ENCODE results near the gene COG5.

COG5 gene

DNA sequence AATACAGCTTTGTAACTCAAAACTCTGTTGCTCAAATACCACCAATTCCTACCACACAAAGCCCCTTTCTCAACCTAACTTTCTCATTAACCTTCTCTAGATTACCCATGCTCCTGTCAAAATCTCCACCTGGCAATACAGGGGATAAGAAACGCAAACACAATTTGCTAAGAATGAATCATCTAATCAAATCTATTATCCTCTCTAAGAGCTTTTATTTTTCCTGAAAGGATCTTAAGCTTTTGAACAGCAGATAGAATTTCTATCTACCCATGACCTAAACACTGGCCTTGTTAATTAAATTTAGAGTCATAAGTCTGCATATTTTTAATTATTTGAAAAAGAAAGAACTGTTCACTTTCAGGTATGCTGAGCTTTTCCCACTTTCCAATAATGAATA is 296.6 kb downstream of the COG5 start:
- TF ChIP-seq, protein P1, sequence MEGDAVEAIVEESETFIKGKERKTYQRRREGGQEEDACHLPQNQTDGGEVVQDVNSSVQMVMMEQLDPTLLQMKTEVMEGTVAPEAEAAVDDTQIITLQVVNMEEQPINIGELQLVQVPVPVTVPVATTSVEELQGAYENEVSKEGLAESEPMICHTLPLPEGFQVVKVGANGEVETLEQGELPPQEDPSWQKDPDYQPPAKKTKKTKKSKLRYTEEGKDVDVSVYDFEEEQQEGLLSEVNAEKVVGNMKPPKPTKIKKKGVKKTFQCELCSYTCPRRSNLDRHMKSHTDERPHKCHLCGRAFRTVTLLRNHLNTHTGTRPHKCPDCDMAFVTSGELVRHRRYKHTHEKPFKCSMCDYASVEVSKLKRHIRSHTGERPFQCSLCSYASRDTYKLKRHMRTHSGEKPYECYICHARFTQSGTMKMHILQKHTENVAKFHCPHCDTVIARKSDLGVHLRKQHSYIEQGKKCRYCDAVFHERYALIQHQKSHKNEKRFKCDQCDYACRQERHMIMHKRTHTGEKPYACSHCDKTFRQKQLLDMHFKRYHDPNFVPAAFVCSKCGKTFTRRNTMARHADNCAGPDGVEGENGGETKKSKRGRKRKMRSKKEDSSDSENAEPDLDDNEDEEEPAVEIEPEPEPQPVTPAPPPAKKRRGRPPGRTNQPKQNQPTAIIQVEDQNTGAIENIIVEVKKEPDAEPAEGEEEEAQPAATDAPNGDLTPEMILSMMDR (IDR thresholded peaks at IDR 0.05; ENCODE audit: low read depth, low read length) = no peak
- H3K36me3 ChIP-seq = no peaks in the 10 kb centered on the region
- no peaks in the 10 kb centered on the region for H3K27me3 ChIP-seq
- no peak overlapping the region for H3K4me3 ChIP-seq (ENCODE audit: low read depth, low read length)
- H3K9me3 ChIP-seq = no peaks in the 10 kb centered on the region
- no peak for DNase-seq
- H3K4me1 ChIP-seq = peaks cover 10% of the 10 kb centered on the region

DNA sequence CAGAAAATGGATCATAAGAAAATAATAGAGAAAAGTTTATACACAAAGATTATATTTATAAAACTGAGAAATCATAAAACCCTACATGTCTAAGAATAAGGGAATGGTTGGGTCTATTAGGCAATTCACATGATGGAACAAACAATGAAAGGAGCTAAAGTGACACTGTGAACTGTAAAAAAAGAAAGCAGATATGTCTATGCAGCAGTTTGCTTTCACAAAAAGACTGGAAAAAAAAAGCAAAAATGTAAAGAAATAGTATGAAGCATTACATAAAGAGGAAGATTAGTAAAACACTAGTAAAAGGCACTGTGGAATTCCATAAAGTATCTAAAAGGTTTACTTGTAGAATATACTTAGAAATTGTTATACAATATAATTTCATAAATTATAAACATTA is 299.0 kb downstream of the COG5 start:
- no peak overlapping the region for H3K4me3 ChIP-seq (ENCODE audit: low read depth, low read length)
- no peak for DNase-seq
- no peaks in the 10 kb centered on the region for H3K9me3 ChIP-seq
- TF ChIP-seq, protein P1 (IDR thresholded peaks at IDR 0.05; ENCODE audit: low read depth, low read length) = no peak
- H3K36me3 ChIP-seq = no peaks in the 10 kb centered on the region
- peaks cover 10% of the 10 kb centered on the region for H3K4me1 ChIP-seq
- H3K27me3 ChIP-seq = no peaks in the 10 kb centered on the region

DNA sequence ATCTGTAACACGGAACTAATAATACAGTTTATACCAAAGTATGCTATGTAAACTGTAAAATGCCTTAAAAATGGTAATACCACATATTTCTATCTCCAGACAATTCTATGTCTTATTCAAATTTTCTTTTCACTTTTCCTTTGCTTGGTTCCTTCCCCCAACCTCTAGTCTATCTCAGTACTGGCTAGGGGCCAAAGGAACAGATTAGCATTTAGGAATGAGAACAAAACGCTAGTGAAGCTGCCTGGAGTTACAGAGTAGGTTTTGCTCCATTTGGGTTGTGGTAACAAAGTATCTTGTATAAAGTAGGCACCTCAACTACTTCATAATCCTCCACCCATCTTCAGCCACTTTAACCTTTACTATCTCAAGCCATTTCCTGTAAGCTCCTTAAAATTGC is 300.9 kb downstream of the COG5 start:
- Histone ChIP-seq H3K36me3 (no peaks in the 10 kb centered on the region), H3K27me3 (no peaks in the 10 kb centered on the region), H3K4me1 (peaks cover 10% of the 10 kb centered on the region), H3K9me3 (no peaks in the 10 kb centered on the region), H3K4me3 (ENCODE audit: low read depth, low read length) (no peak overlapping the region)
- DNase-seq = no peak
- TF ChIP-seq, protein P1 (IDR thresholded peaks at IDR 0.05; ENCODE audit: low read depth, low read length) = no peak

DNA sequence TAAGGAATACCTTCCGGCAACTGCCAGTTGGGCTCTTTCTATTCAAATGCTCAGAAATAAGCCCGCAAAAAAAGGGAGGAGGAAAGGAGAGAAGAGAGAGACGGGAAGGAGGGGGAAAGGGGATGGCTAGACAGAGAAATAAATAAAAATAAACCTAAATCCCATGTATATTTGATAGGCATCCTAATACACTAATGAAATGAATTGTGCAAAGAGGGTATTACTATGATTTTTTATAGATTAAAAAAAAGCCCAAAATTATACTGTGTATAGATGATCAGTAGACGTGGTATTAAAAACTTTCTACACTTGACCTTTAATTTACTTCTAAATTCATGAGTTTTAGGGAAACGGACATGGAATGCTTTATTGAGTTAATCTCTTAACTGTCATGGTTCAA is 305.0 kb downstream of the COG5 start:
- H3K9me3 ChIP-seq = no peaks in the 10 kb centered on the region

DNA sequence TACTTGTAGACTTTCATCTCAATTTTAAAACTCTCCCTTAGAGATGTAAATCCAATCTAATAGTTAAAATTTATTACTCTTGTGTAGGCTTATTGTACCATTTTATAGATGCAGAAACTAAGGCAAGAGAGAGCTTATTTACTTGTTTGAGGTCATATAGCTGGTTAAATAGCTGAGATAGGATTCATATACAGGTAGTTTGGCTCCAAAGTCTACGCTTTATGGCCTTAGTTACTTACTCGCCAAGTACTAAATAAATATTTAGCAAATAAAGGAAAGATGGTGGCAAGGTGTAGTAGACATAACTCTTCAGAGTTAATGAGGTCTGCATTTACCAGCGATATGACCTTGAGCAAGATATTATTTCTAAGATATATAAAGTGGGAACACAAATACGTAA is 308.1 kb downstream of the COG5 start:
- H3K36me3 ChIP-seq = no peaks in the 10 kb centered on the region
- H3K27me3 ChIP-seq = no peaks in the 10 kb centered on the region
- DNase-seq = no peak
- H3K4me3 ChIP-seq (ENCODE audit: low read depth, low read length) = no peak overlapping the region
- H3K4me1 ChIP-seq = no peaks in the 10 kb centered on the region; the same call in 1 of the 2 replicates
- no peaks in the 10 kb centered on the region for H3K9me3 ChIP-seq
- TF ChIP-seq, protein P1 (IDR thresholded peaks at IDR 0.05; ENCODE audit: low read depth, low read length) = no peak

More for the DNA sequence above, 305.0 kb downstream of the COG5 start:
- H3K36me3 ChIP-seq = no peaks in the 10 kb centered on the region
- H3K27me3 ChIP-seq = no peaks in the 10 kb centered on the region
- TF ChIP-seq, protein P1 (IDR thresholded peaks at IDR 0.05; ENCODE audit: low read depth, low read length) = no peak
- no peak for DNase-seq
- H3K4me1 ChIP-seq = peaks cover 5% of the 10 kb centered on the region; the same call in 1 of the 2 replicates
- no peak overlapping the region for H3K4me3 ChIP-seq (ENCODE audit: low read depth, low read length)

DNA sequence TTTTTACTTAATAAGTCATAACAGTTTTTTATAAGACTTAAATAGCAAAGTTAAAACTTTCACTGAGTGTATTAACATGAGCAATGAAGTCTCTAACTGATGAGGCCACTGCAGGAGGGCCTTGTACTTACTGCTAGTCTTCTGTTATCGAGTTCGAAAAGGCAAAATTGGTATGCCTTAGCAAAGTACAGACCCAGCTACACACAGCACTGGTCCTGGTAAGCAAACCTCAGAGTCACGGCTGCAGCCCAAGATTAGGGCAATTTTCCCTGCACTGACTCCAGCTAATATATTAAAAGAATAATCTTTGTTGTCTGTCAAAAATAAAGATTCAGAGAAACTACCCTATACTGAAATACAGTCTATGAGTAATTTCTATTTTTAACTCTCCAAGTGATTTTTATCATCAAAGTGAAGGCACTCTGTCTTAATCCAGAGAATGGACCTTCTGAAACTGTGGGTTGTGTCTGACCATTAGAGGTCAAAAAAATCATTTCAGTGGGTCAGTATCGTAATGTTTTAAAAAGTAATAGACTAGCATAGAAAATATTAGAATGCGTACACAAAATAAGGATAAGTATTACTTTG is 309.2 kb downstream of the COG5 start:
- DNase-seq = no peak
- no peaks in the 10 kb centered on the region for H3K27me3 ChIP-seq
- TF ChIP-seq, protein P1 (IDR thresholded peaks at IDR 0.05; ENCODE audit: low read depth, low read length) = no peak
- H3K9me3 ChIP-seq = no peaks in the 10 kb centered on the region
- H3K36me3 ChIP-seq = no peaks in the 10 kb centered on the region
- no peak overlapping the region for H3K4me3 ChIP-seq (ENCODE audit: low read depth, low read length)
- H3K4me1 ChIP-seq = no peaks in the 10 kb centered on the region; the same call in 1 of the 2 replicates
